GM19025 (cell line): ENCODE data around the gene CPA4.
"Not testable (repeated sequence)": the region's sequence is repeated elsewhere in the genome, so short reads cannot be mapped to it uniquely, and the experiment has no call there.

Experiments
- ATAC-seq: cut with Tn5 transposase; IDR thresholded peaks from one replicate; pipeline ENCODE4 v1.9.1; 2021; ENCODE audit warnings: mild to moderate bottlenecking, low read depth, moderate library complexity; ENCODE audit not compliant: unreplicated experiment

Gene CPA4

GRCh38 chr7:130292682-130293257 lies at the start of gene CPA4:
TSS of gene CPA4 (plus strand) at chr7:130293161. CDS start at chr7:130293181, 20 bp downstream.
- ATAC-seq: no peak

GRCh38 chr7:130243486-130243885 lies 49.5 kb upstream of the CPA4 start:
- not testable (repeated sequence) for ATAC-seq

- ATAC-seq: not testable (repeated sequence)
Measured at GRCh38 chr7:130246491-130246890, 46.5 kb upstream of the CPA4 start.

GRCh38 chr7:130248842-130249241 lies 44.1 kb upstream of the CPA4 start:
- not testable (repeated sequence) for ATAC-seq

GRCh38 chr7:130249626-130250025 lies 43.3 kb upstream of the CPA4 start:
- ATAC-seq: not testable (repeated sequence)

GRCh38 chr7:130254555-130254954 lies 38.4 kb upstream of the CPA4 start:
- ATAC-seq: no peak

GRCh38 chr7:130256704-130257103 lies 36.3 kb upstream of the CPA4 start:
- ATAC-seq: no peak

- ATAC-seq: no peak
Measured at GRCh38 chr7:130258494-130259078, 34.4 kb upstream of the CPA4 start.

- ATAC-seq: no peak
Measured at GRCh38 chr7:130262448-130262847, 30.5 kb upstream of the CPA4 start.

- no peak for ATAC-seq
Measured at GRCh38 chr7:130263130-130263529, 29.8 kb upstream of the CPA4 start.

- no peak for ATAC-seq
Measured at GRCh38 chr7:130266258-130266960, 26.6 kb upstream of the CPA4 start, which contains the start of gene CPA2. TSS of gene CPA2 (plus strand) at chr7:130266863. CDS start at chr7:130266882, 19 bp downstream.

- ATAC-seq: no peak
Measured at GRCh38 chr7:130266961-130267321, 26.0 kb upstream of the CPA4 start.

- ATAC-seq: no peak
Measured at GRCh38 chr7:130268463-130269317, 24.3 kb upstream of the CPA4 start.

- no peak for ATAC-seq
Measured at GRCh38 chr7:130269318-130269694, 23.7 kb upstream of the CPA4 start.

- no peak for ATAC-seq
Measured at GRCh38 chr7:130270947-130271800, 21.8 kb upstream of the CPA4 start.

- no peak for ATAC-seq
Measured at GRCh38 chr7:130272381-130273080, 20.4 kb upstream of the CPA4 start.

GRCh38 chr7:130273081-130273932 lies 19.7 kb upstream of the CPA4 start:
- ATAC-seq: no peak

GRCh38 chr7:130273933-130274255 lies 19.1 kb upstream of the CPA4 start:
- no peak for ATAC-seq

GRCh38 chr7:130274296-130274695 lies 18.7 kb upstream of the CPA4 start:
- ATAC-seq: no peak
